Measurements from ENCODE around the gene SNN.
A peak's percentile ranks its signal among the peaks of the same experiment; 100 is the strongest.

The SNN gene

GRCh38 chr16:11667221-11667823 lies 933 bp upstream of the SNN start:
- DNase-seq (ENCODE audit: low spot score): no peak

DNA sequence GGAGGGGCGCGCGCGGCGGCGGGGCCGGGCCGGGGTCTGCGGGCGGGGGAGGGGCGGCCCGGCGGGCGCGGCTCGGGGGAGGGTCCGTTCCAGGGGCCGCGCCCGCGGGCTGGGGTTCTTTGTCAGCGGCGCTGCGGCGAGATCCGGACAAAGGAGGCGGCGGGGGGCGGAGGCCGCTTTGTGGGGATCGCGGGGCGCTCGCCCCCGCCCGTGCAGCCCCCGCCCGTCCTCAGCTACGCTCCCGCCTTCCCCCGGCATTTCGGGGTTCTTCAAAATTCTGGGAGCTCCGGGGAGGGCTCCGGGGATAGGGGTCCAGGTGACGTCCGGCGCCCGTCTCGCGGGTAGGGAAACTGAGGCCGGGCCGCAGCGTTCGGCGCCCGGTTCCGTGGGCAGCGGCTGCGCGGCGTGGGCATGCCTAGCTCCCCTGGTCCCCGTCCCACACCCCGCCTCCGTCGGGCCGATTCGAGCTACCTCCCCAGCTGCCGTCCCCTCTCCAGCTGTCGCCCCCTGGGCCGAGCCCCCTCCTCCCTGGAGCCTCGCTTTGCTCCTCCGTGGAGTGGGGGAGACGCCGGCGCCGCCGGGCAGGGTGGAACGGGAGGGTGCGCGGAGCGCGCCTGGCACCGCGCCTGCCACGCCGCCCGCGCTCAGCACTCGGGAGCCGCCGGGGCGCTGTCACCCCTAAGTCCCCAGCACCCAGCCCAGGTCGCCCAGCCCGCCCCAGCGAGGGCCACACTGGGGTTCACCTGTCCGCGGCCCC lies 546 bp downstream of the SNN start:
- DNase-seq (ENCODE audit: low spot score): no peak

DNA sequence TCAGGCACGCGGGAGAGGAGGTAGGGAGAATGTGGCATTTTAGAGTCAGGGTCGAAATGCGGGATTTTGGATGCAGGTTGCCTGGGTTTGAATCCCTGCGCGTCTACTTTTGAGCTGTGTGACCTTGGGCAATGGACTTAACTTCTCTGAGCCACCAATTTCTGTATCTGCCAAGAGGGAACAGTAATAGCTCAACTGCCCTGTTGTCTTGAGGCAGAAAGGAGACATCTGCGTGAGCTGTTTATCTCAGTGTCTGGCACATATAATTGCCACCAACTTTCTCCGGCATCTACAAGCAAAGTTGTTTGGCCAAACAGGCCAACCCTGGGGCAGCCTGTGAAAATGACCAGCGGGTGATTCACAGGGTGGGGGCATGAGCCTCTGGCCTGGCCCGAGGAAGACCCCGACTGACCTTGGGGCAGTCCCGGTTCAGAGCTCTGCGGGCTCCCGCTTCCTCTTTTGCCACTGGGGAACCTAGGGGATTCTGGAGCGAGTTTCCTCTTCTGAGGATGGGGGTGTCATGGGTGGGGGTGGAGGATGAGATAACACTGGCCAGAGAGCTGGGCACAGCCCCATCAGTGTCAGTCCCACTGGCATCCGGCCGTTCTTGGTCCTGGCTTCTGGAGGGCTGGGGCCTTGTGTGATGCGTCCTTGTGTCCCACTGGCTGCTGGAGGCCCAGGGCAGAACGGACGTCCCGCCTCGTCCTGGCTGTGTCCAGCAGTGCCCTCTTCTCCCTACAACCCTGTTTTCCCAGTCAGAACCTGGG lies 1.3 kb downstream of the SNN start:
- DNase-seq (ENCODE audit: low spot score): no peak

- no peak for DNase-seq (ENCODE audit: low spot score)
These were observed 2.2 kb downstream of the SNN start for GRCh38 chr16:11670171-11671131.

DNA sequence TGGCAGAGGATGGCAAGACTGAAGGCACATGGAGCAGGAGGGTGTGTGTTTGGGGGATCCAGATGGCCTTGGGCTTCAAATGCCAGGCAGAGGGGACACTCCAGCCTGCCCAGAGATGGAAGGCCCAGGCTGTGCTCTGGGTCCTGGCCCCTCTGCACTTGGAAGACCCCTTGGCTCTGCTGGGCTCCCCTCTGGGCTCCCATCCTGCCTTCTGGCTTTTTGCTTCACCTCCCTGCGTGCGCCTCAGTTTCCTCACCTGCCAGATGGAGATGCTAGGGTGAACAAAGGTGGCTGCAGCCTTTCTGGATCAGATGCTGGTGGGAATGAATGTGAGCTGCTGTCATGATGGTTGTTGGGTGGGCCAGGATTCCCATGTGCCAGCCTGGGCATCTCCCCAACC lies 3.0 kb downstream of the SNN start:
- DNase-seq (ENCODE audit: low spot score): no peak

DNA sequence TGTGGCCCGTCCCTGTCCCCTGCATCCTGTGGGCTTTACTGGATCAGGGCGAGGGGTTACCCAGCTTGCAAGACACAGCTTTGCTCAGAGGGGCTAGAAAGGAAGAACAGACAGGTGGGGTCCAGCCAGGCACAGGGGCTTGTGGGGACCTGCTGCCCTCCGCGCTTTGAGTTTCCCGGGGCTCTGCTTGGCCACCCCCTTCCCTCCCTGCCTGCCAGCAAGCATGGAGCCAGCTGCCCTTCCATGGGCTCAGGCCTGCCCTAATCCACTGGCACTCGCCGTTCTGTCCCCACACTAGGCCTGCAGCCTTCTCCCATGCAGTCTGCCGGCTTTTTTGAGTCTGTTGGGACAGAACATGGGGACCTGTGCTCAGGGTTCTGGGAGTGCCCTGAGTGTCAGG lies 3.4 kb downstream of the SNN start:
- no peak for DNase-seq (ENCODE audit: low spot score)

DNA sequence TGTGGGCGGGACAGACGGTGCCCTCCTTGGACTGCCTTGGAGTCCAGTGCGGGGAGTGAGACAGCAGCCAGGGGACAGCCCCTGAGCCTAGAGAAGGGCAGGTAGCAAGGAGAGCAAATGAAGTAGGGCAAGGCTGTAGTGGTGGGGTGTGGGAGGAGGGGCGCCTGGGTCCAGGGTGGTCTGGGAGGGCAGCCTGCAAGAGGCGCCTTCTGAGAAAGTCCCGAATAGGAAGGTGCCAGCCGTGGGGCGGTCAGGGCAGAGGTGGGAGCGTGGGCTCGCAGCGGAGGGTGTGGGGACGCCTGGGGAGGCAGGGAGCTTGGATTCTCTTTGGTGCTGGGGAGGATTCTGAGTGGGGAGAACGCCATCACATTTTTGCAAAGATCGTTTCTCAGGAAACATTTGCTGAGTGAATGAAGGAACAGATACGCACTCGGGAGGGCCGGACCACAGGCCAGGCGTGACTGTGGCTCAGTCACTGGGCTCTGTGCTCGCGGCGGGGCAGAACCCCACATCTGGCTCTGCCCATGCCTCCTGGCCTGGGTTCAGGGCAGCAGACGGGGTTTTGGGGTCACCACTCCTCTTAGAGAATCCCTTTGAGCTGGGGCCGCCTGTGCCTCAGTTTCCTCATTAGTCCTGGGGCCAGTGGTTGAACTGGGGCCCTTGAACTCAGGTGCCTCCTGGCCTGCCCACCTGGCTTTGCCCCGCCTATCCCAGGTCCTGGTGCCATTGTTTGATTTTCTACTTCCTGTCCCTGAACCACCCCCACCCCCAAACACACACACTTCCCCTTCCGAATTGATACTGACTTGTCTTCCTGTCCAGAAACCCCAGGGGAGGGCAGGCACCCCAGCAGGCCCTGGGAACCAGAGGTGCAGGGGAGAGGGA lies 4.2 kb downstream of the SNN start:
- DNase-seq (ENCODE audit: low spot score): no peak

GRCh38 chr16:11673091-11674000 lies 5.1 kb downstream of the SNN start:
- DNase-seq (ENCODE audit: low spot score): no peak

DNA sequence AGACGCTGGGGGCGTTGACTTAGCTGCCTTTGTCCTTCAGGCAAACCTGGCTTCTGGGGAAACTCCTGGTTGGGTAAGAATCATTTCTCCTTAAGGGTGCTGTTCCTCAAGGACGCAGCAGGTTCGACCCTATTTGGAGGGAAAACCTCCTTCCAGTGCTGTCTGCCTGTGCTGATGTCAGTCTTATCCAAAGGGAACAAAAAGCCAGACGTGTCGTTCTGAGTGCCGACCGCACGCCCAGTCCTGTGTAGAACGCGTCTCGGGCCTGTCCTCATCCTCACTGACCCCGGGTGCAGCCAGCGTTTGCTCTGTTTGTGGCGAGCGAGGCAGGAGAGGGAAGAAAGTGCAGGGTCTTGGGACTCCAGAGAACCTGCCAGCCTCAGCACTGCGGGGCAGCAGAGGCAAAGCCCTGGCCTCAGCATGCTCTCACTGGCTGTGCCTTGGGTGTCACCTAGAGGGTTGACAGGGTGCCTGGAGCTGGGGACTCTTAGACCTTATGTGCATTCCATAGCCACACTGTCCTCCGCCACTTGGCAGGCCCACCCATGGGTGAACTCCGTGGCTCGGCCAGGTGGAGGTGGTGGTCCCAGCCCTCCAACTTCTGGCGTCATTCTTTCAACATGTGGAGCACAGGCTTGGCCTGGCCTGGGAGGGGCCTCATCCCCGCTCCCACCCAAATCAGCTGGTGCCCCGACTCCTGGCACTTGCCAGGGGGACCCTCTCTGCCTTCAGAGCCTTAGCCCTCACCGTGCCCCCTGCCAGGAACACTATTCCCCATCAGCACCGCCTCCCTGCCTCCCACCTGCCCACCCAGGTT lies 6.0 kb downstream of the SNN start:
- DNase-seq (ENCODE audit: low spot score): no peak

GRCh38 chr16:11674818-11675560 lies 6.7 kb downstream of the SNN start:
- DNase-seq (ENCODE audit: low spot score): no peak

GRCh38 chr16:11675561-11676511 lies 7.6 kb downstream of the SNN start:
- DNase-seq (ENCODE audit: low spot score): peak; percentile 68

DNA sequence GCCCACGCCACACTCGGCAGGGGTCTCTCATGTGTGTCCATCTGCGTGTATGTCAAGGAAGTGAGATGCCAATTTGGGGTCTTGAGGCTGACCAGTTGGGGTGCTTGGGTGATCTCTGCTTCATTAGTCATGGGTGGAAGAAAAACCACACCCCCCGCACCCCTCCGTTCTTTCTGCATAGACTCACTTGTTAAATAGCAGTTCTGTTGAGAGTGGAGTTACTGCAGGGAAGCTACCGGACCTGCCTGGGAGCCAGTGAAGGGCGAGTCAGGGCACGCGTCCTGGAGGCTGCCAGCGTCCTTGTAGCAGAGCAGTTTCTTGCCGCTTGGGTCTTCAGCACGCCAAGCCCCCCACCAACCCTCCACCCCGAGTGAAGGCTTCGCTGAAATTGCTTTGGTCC lies 8.5 kb downstream of the SNN start:
- no peak for DNase-seq (ENCODE audit: low spot score)

DNA sequence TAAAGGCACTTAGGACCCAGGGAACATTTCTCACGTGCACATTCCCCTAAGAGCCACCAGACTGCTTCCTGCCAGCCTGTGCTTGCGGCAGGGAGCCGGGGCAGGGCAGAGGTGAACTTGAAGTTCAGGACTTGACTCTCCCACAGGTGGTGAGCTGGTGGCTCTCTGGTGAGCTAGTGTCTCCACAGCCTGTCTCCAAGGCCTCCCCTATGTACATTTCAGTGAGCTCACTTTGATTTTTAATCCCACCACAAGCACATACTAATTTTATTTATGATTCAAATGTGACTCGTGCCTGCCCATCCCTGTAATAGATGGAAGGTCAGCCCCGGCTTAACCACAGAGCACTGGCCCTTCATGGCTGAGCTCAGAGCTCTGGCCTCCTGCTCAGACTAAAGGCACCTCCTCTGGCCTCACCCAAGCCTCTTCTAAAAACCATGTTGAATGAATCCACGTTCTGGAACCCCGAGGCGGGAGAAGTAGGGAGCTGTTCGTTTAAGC lies 9.2 kb downstream of the SNN start:
- no peak for DNase-seq (ENCODE audit: low spot score)

DNA sequence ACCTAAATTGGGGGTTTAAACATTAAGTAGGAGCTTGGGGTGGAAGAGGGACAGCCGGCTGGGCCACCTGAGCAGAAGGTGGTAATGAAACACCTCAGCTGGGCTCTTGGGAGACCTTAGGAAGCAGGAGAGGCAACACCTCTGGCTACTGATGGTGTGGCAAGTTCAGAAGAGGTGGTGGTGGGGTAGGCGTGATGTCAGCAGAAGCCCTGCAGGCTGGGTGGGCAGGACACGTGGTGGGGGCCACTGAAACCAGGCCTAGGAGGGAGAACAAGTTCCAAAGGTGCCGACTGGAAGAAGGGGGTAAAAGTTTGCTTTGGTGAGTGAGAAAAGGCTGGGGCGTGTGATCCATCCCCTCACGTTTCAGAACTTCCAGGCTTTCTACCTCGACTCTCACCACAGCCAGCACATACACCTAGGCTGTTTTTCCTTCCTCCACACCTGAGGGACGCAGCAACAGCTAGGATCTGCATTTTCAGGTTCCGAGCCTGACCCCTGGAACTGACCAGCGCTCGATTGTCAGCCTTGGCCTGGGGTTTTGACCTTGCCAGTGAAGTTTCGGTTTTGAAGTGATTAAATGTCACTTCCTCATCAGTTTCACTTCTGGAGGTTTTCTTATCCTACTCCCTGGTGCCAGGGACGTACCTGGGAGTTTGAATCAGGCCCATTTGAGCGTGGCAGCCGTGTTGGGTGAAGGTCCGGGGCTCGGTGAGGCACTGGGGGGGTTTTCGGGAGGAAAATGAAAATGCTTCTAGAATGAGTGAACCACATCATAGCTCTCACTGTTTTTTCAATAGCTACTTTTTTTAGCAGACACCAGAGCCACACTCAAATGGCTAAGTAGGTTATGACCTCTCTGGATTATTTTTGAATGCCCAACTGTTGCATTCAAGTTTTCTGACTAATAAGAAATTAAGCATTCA lies 10.0 kb downstream of the SNN start:
- no peak for DNase-seq (ENCODE audit: low spot score)

- DNase-seq (ENCODE audit: low spot score): no peak
These were observed 11.0 kb downstream of the SNN start for GRCh38 chr16:11679250-11679649.
